ENCODE data around the gene SELENOP. TPM values are rescaled to one million over a fixed set of nuclear protein-coding genes. Genes with fewer than 3 reads are reported as not detected.

Gene SELENOP
- total and polyA plus RNA-seq, 2 experiments from 2014 or later = 3,137 to 5,946 TPM

DNA sequence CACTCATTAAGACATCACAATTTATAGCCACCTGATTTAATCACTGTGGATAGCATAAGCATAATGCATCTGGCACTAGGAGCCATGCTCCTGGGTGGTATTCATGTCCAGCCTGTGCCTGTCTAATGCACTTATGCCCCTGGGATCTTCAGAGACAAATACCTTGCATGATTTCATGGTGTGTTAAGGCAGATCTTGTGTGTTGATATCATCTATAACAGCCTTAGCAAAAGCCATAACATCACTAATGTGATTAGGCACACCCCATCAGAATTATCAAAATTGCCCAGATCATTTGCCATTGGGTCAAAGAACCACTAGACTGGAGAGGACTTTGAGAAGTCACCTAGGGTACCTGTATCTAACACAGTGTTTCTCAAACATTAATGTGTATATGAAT, 43.7 kb upstream of the SELENOP start:
- no peak for DNase-seq (ENCODE audit: low spot score)
- peaks cover 42% of the 10 kb centered on the region for H3K4me1 ChIP-seq (ENCODE audit: insufficient read depth)
- no peaks in the 10 kb centered on the region for H3K36me3 ChIP-seq (replicated peaks; ENCODE audit: insufficient read depth, low read depth)
- peak overlapping the region; percentile 43 for H3K4me2 ChIP-seq
- H3K4me3 ChIP-seq = no peak overlapping the region
- TF ChIP-seq, protein P1, sequence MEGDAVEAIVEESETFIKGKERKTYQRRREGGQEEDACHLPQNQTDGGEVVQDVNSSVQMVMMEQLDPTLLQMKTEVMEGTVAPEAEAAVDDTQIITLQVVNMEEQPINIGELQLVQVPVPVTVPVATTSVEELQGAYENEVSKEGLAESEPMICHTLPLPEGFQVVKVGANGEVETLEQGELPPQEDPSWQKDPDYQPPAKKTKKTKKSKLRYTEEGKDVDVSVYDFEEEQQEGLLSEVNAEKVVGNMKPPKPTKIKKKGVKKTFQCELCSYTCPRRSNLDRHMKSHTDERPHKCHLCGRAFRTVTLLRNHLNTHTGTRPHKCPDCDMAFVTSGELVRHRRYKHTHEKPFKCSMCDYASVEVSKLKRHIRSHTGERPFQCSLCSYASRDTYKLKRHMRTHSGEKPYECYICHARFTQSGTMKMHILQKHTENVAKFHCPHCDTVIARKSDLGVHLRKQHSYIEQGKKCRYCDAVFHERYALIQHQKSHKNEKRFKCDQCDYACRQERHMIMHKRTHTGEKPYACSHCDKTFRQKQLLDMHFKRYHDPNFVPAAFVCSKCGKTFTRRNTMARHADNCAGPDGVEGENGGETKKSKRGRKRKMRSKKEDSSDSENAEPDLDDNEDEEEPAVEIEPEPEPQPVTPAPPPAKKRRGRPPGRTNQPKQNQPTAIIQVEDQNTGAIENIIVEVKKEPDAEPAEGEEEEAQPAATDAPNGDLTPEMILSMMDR (IDR thresholded peaks at IDR 0.05; ENCODE audit: poor library complexity) = no peak
- TF ChIP-seq EZH2phosphoT487 (IDR thresholded peaks at IDR 0.05; ENCODE audit: low read depth, severe bottlenecking, unreplicated experiment) (no peak), EZH2 (IDR thresholded peaks at IDR 0.05; ENCODE audit: borderline replicate concordance) (no peak)
- no peaks in the 10 kb centered on the region for H4K20me1 ChIP-seq (ENCODE audit: insufficient read depth, poor library complexity, severe bottlenecking)
- H3K9me2 ChIP-seq (replicated peaks; ENCODE audit: insufficient read depth) = no peaks in the 10 kb centered on the region
- H3K27me3 ChIP-seq = no peaks in the 10 kb centered on the region
- H3K27ac ChIP-seq = peak overlapping the region; percentile 85
- no peaks in the 10 kb centered on the region for H3K79me2 ChIP-seq
- H2AFZ ChIP-seq = no peak overlapping the region
- H3K9me3 ChIP-seq (ENCODE audit: low read depth) = no peaks in the 10 kb centered on the region

DNA sequence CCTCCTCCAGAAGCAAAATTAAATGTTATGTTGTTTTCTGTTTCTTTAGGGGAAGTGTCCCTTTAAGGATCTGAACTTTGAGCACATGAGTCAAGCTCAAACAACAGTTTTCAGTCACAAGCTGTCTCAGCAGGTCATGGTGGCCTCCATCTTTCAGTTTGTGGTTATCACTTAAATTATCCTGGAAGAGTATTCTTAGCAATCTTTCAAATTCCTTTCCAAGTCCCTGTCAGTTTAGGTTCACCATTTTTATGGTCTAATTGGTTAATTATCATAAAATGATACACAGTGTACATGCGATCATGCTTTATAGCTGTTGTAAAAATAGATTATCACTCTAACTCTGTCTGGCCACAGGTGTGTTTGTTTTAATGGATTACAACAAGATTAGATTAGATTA, 43.1 kb upstream of the SELENOP start:
- H3K4me3 ChIP-seq = no peak overlapping the region
- peak overlapping the region; percentile 56 for H3K4me2 ChIP-seq
- no peaks in the 10 kb centered on the region for H4K20me1 ChIP-seq (ENCODE audit: insufficient read depth, poor library complexity, severe bottlenecking)
- H3K9me2 ChIP-seq (replicated peaks; ENCODE audit: insufficient read depth) = no peaks in the 10 kb centered on the region
- peak; percentile 64 for DNase-seq (ENCODE audit: low spot score)
- TF ChIP-seq, protein P1 (IDR thresholded peaks at IDR 0.05; ENCODE audit: poor library complexity) = no peak
- no peak for TF ChIP-seq EZH2 (IDR thresholded peaks at IDR 0.05; ENCODE audit: borderline replicate concordance)
- TF ChIP-seq EZH2phosphoT487 (IDR thresholded peaks at IDR 0.05; ENCODE audit: low read depth, severe bottlenecking, unreplicated experiment) = no peak
- H3K9me3 ChIP-seq (ENCODE audit: low read depth) = no peaks in the 10 kb centered on the region
- peak overlapping the region; percentile 89 for H3K27ac ChIP-seq
- peaks cover 42% of the 10 kb centered on the region for H3K4me1 ChIP-seq (ENCODE audit: insufficient read depth)
- WGBS (ENCODE audit: low lambda C conversion rate, missing lambda C conversion rate) = 45% methylated on average over 1 of the region's 1 CpG
- H3K79me2 ChIP-seq = no peaks in the 10 kb centered on the region
- no peak overlapping the region for H2AFZ ChIP-seq
- no peaks in the 10 kb centered on the region for H3K36me3 ChIP-seq (replicated peaks; ENCODE audit: insufficient read depth, low read depth)
- no peaks in the 10 kb centered on the region for H3K27me3 ChIP-seq

DNA sequence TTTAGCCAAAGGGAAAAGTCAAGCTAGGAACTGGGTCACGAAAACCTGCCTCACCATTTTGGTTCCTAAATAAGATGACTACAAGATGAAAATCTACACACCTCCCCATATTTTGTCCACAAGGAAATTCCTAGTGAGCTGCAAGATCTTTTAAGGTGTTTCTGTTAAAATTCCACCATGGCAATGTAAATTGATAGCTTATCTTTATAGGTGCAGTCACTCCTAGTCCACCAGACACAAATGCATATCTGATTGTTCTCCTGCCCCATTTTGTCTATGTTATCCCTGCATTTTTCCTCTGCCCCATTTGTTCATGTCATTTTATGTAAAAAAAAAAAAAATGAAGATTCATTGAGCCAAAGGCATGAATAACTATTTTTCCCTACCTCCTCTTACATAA, 41.1 kb upstream of the SELENOP start:
- no peak overlapping the region for H2AFZ ChIP-seq
- TF ChIP-seq, protein P1 (IDR thresholded peaks at IDR 0.05; ENCODE audit: poor library complexity) = no peak
- TF ChIP-seq EZH2 (IDR thresholded peaks at IDR 0.05; ENCODE audit: borderline replicate concordance) (no peak), EZH2phosphoT487 (IDR thresholded peaks at IDR 0.05; ENCODE audit: low read depth, severe bottlenecking, unreplicated experiment) (no peak)
- WGBS (ENCODE audit: low lambda C conversion rate, missing lambda C conversion rate) = 89% methylated on average over 1 of the region's 1 CpG
- no peak for DNase-seq (ENCODE audit: low spot score)
- peak overlapping the region; percentile 56 for H3K4me2 ChIP-seq
- no peaks in the 10 kb centered on the region for H3K9me3 ChIP-seq (ENCODE audit: low read depth)
- H4K20me1 ChIP-seq (ENCODE audit: insufficient read depth, poor library complexity, severe bottlenecking) = no peaks in the 10 kb centered on the region
- peak overlapping the region; percentile 89 for H3K27ac ChIP-seq
- H3K4me3 ChIP-seq = no peak overlapping the region
- H3K27me3 ChIP-seq = no peaks in the 10 kb centered on the region
- no peaks in the 10 kb centered on the region for H3K9me2 ChIP-seq (replicated peaks; ENCODE audit: insufficient read depth)
- no peaks in the 10 kb centered on the region for H3K36me3 ChIP-seq (replicated peaks; ENCODE audit: insufficient read depth, low read depth)
- H3K4me1 ChIP-seq (ENCODE audit: insufficient read depth) = peaks cover 34% of the 10 kb centered on the region
- no peaks in the 10 kb centered on the region for H3K79me2 ChIP-seq

DNA sequence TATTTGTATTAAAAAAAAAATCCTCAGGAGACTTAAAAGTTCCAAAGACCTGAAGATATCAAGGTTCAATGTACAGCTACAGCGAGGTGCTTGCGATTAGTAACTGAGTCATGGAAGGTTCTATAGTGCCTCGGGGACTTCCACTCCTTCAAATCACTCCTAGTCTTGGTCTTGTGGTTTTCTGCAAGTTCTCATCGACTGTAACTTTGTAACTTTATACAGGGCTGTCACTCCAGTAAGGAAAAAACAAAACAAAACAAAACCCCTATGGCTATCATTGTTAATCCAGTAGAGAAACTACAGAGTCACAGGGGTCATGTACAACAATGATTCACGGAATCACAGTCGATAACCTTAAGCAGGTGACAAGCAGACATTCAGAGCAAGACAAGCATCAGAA, 39.8 kb upstream of the SELENOP start:
- H3K36me3 ChIP-seq (replicated peaks; ENCODE audit: insufficient read depth, low read depth) = no peaks in the 10 kb centered on the region
- no peaks in the 10 kb centered on the region for H3K79me2 ChIP-seq
- no peaks in the 10 kb centered on the region for H3K27me3 ChIP-seq
- H3K27ac ChIP-seq = peak overlapping the region; percentile 89
- H3K4me1 ChIP-seq (ENCODE audit: insufficient read depth) = peaks cover 34% of the 10 kb centered on the region
- no peak overlapping the region for H2AFZ ChIP-seq
- peak overlapping the region; percentile 56 for H3K4me2 ChIP-seq
- no peak for DNase-seq (ENCODE audit: low spot score)
- no peaks in the 10 kb centered on the region for H3K9me3 ChIP-seq (ENCODE audit: low read depth)
- no peaks in the 10 kb centered on the region for H4K20me1 ChIP-seq (ENCODE audit: insufficient read depth, poor library complexity, severe bottlenecking)
- no peaks in the 10 kb centered on the region for H3K9me2 ChIP-seq (replicated peaks; ENCODE audit: insufficient read depth)
- no peak for TF ChIP-seq EZH2phosphoT487 (IDR thresholded peaks at IDR 0.05; ENCODE audit: low read depth, severe bottlenecking, unreplicated experiment)
- TF ChIP-seq, protein P1 (IDR thresholded peaks at IDR 0.05; ENCODE audit: poor library complexity) = no peak
- no peak for TF ChIP-seq EZH2 (IDR thresholded peaks at IDR 0.05; ENCODE audit: borderline replicate concordance)
- H3K4me3 ChIP-seq = no peak overlapping the region
- WGBS (ENCODE audit: low lambda C conversion rate, missing lambda C conversion rate) = 51% methylated on average over 6 of the region's 6 CpGs

Data from hepatocyte (in vitro differentiated cells).